Activated naive CD4-positive, alpha-beta T cell treated with anti-CD3 and anti-CD28 coated beads, Interleukin-2, amount 10 ng/mL, durations not matched to agents 7 days and 5 days (primary cell): Measurements from ENCODE around the gene MTRFR.
"Not testable (repeated sequence)": the region's sequence is repeated elsewhere in the genome, so short reads cannot be mapped to it uniquely, and the experiment has no call there.

Experiments used
- CTCF ChIA-PET: fragments of 350-600 bp; sonication (Branson Sonifier 250); formaldehyde crosslinking; loops from one replicate; lab custom pipeline; 2021; ENCODE audit warnings: antibody characterized with exemption; lab: Charles Lee
- DNase-seq: peaks from one replicate; pipeline ENCODE4 v3.0.0-alpha.2; 2020
- H3K27ac Mint-ChIP-seq: one replicate; pipeline ENCODE4 v1.8.0; 2021; ENCODE audit warnings: mild to moderate bottlenecking, moderate library complexity, mixed read lengths
- H3K27me3 Mint-ChIP-seq: one replicate; pipeline ENCODE4 v1.8.0; 2021; ENCODE audit warnings: mild to moderate bottlenecking, mixed read lengths
- H3K36me3 Mint-ChIP-seq: one replicate; pipeline ENCODE4 v1.8.0; 2021; ENCODE audit warnings: mixed read lengths
- H3K4me1 Mint-ChIP-seq: one replicate; pipeline ENCODE4 v1.8.0; 2021; ENCODE audit warnings: mixed read lengths
- H3K4me3 Mint-ChIP-seq: one replicate; pipeline ENCODE4 v1.8.0; 2021; ENCODE audit warnings: mild to moderate bottlenecking, moderate library complexity, mixed read lengths
- H3K9me3 Mint-ChIP-seq: one replicate; pipeline ENCODE4 v1.8.0; 2021; ENCODE audit warnings: mixed read lengths

Gene MTRFR

DNA sequence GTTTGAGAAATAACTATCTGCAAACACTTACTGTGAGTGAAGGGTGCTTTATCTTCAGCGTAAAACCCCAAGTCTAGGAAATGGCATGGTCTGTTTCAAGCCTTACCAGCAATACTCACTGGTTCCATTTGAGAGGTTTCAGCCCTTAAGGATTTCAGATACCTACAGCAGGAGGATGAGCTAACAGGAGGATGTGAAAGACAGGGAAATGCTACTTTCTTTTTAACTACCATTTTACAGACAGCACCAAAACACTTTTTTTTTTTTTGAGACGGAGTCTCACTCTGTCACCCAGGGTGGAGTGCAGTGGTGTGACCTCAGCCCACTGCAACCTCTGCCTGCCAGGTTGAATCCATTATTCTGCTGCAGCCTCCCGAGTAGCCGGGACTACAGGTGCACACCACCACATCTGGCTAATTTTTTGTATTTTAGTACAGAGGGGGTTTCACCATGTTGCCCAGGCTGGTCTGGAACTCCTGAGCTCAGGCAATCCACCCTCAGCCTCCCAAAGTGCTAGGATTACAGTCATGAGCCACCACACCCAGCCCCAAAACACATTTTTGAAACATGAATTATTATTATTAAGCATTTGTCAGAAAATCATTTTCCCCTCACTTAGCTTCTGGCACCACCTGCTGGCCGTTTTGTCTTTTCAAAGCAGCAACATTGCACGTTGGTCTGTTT, 4.6 kb downstream of the MTRFR start:
- peak; percentile 84 for DNase-seq
- Mint-ChIP-seq H3K4me3 (peak overlapping the region; percentile 59), H3K4me1 (peaks cover 65% of the 10 kb centered on the region), H3K9me3 (no peaks in the 10 kb centered on the region), H3K27me3 (peaks cover 6% of the 10 kb centered on the region), H3K36me3 (peaks cover 40% of the 10 kb centered on the region), H3K27ac (peak overlapping the region; percentile 96)
- CTCF ChIA-PET, result interaction anchor here (0.6 to 3.5 kb wide), 33 partner anchors 10 to 444 kb away, joined by 3 to 52 read pairs (median 4); partner anchors contain the start of gene OGFOD2

DNA sequence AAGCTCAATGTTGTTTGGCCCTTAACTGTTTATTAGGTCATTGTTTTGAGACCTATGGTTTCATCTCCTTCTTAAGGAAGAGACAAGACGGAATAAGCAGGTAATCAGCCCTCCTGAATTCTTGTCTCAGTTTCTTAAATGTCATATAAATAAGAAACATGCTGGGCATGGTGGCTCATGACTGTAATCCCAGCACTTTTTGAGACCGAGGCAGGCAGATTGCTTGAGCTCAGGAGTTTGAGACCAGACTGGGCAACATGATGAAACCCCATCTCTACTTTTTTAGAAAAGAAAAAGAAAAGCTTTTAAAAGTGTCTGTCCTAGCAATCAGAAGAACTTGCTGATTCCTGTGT, 5.1 kb downstream of the MTRFR start:
- Mint-ChIP-seq H3K27me3 (peaks cover 1% of the 10 kb centered on the region), H3K4me3 (no peak overlapping the region), H3K4me1 (peaks cover 65% of the 10 kb centered on the region), H3K9me3 (no peaks in the 10 kb centered on the region), H3K27ac (peak overlapping the region; percentile 96), H3K36me3 (peaks cover 38% of the 10 kb centered on the region)
- DNase-seq, result no peak
- CTCF ChIA-PET, result interaction anchor here (0.7 to 3.5 kb wide), 27 partner anchors 10 to 445 kb away, joined by 3 to 52 read pairs (median 4); partner anchors contain the start of gene OGFOD2

DNA sequence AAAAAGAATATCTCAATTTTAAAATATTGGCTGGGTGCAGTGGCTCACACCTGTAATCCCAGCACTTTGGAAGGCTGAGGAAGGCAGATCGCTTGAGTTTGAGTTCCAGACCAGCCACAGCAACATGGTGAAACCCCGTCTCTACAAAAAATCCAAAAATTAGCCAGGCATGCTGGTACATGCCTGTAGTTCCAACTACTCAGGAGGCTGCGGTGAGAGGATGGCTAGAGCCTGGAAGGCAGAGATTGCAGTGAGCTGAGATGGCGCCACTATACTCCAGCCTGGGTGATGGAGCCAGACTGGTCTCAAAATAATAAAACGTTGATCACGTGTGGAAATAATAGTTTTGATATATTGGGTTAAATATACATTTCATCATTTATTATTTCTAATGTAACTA, 5.7 kb downstream of the MTRFR start:
- DNase-seq, result no peak
- no peaks in the 10 kb centered on the region for H3K9me3 Mint-ChIP-seq
- no peak overlapping the region for H3K4me3 Mint-ChIP-seq
- peak overlapping the region; percentile 42 for H3K27ac Mint-ChIP-seq
- H3K27me3 Mint-ChIP-seq, result no peaks in the 10 kb centered on the region
- CTCF ChIA-PET, result interaction anchor here (0.9 to 3.5 kb wide), 13 partner anchors 9 to 445 kb away, joined by 3 to 52 read pairs (median 8); partner anchors contain the start of gene OGFOD2
- peaks cover 33% of the 10 kb centered on the region for H3K36me3 Mint-ChIP-seq
- H3K4me1 Mint-ChIP-seq, result peaks cover 65% of the 10 kb centered on the region

- CTCF ChIA-PET, result interaction anchor here (0.6 to 1.8 kb wide), 6 partner anchors 9 to 381 kb away, joined by 3 to 5 read pairs (median 3); partner anchors contain the start of genes MPHOSPH9 and MTRFR
- H3K27ac Mint-ChIP-seq, result peak overlapping the region; percentile 78
- H3K36me3 Mint-ChIP-seq, result peaks cover 41% of the 10 kb centered on the region
- H3K4me3 Mint-ChIP-seq, result no peak overlapping the region
- no peaks in the 10 kb centered on the region for H3K27me3 Mint-ChIP-seq
- no peaks in the 10 kb centered on the region for H3K9me3 Mint-ChIP-seq
- H3K4me1 Mint-ChIP-seq, result peaks cover 54% of the 10 kb centered on the region
- no peak for DNase-seq
These were observed 9.1 kb downstream of the MTRFR start for GRCh38 chr12:123242116-123242904.

- DNase-seq, result no peak
- Mint-ChIP-seq H3K4me1 (peaks cover 49% of the 10 kb centered on the region), H3K36me3 (peaks cover 50% of the 10 kb centered on the region), H3K4me3 (no peak overlapping the region), H3K27me3 (no peaks in the 10 kb centered on the region), H3K27ac (peak overlapping the region; percentile 50), H3K9me3 (peaks cover 8% of the 10 kb centered on the region)
- CTCF ChIA-PET, result no interaction called here
These were observed 10.5 kb downstream of the MTRFR start for GRCh38 chr12:123243671-123244262.

- peaks cover 8% of the 10 kb centered on the region for H3K9me3 Mint-ChIP-seq
- no peak overlapping the region for H3K4me3 Mint-ChIP-seq
- no peaks in the 10 kb centered on the region for H3K27me3 Mint-ChIP-seq
- H3K27ac Mint-ChIP-seq, result no peak overlapping the region
- CTCF ChIA-PET, result no interaction called here
- H3K4me1 Mint-ChIP-seq, result peaks cover 52% of the 10 kb centered on the region
- DNase-seq, result no peak
- peaks cover 56% of the 10 kb centered on the region for H3K36me3 Mint-ChIP-seq
These were observed 12.4 kb downstream of the MTRFR start for GRCh38 chr12:123245678-123246077.

DNA sequence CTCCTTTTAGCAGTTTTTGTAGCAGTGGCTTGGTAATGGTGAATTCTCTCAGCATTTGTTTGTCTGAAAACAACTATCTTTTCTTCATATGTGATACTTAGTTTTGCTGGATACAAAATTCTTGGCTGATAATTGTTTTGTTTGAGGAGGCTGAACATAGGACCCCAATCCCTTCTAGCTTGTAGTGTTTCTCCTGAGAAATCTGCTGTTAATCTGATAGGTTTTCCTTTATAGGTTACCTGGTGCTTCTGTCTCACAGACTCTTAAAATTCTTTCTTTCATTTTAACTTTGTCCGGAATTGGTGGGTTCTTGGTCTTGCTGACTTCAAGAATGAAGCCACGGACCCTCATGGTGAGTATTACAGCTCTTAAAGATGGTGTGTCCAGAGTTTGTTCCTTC, 14.9 kb downstream of the MTRFR start:
- H3K27ac Mint-ChIP-seq, H3K4me3 Mint-ChIP-seq, H3K27me3 Mint-ChIP-seq, DNase-seq, H3K9me3 Mint-ChIP-seq: not testable (repeated sequence)
- peaks cover 41% of the 10 kb centered on the region for H3K4me1 Mint-ChIP-seq
- H3K36me3 Mint-ChIP-seq, result peaks cover 43% of the 10 kb centered on the region
- CTCF ChIA-PET, result interaction anchor here (3.0 kb wide), 1 partner anchor 10 kb away, joined by 15 read pairs; no protein-coding TSS in a partner anchor

DNA sequence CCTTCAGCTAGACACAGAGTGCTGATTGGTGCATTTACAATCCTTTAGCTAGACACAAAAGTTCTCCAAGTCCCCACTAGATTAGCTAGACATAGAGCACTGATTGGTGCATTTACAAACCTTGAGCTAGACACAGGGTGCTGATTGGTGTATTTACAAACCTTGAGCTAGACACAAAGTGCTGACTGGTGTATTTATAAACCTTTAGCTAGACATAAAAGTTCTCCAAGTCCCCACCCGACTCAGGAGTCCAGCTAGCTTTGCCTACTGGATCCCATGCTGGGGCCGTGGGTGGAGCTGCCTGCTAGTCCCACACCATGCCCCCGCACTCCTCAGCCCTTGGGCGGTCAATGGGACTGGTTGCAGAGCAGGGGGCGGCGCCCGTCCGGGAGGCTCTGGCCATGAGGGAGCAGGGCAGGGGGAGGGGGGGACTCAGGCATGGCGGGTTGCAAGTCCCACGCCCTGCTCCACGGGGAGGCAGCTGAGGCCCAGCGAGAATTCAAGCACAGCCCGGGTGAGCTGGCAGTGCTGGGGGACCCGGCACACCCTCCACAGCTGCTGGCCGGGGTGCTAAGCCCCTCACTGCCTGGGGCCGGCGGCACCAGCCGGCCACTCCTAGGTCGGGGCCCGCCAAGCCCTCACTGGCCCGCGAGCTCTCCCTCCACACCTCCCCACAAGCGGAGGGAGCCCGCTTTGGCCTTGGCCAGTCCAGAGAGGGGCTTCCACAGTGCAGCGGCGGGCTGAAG, 15.9 kb downstream of the MTRFR start:
- CTCF ChIA-PET, result interaction anchor here (3.0 kb wide), 1 partner anchor 11 kb away, joined by 15 read pairs; no protein-coding TSS in a partner anchor
- H3K9me3 Mint-ChIP-seq, DNase-seq, H3K27ac Mint-ChIP-seq, H3K4me3 Mint-ChIP-seq, H3K27me3 Mint-ChIP-seq: not testable (repeated sequence)
- Mint-ChIP-seq H3K36me3 (peaks cover 54% of the 10 kb centered on the region), H3K4me1 (peaks cover 37% of the 10 kb centered on the region)

DNA sequence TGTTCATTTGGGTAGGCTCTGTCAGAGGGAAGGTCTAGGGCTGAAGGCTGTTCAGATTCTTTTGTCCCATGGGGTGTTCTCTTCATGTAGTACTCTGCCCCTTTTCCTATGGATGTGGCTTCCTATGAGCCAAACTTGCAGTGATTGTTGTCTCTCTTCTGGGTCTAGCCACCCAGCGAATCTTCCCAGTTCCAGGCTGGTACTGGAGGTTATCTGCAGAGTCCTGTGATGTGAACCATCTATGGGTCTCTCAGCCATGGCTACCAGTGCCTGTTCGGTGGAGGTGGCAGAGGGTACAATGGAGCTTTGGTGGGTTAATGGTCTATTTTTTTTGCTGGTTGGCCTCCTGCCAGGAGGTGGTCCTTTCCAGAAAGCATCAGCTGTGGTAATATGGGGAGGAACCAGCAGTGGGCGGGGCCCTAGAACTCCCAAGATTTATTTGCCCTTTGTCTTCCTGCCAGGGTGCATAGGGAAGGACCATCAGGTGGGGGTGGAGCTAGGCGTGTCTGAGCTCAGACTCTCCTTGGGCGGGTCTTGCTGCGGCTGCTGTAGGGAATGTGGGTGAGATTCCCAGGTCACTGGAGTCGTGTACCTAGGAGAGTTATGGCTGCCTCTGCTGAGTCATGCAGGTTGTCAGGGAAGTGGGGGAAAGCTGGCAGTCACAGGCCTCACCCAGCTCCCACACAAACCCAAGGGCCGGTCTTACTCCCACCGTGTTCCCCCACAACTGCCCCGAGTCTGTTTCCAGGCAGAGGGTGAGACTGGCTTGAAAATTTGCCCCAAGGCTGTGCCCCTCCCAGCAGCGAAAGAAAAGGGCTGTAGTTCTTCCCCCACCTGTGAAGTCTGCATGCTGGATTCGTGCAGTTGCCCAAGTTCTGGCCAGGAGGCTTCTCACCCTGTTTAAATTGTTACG, 17.5 kb downstream of the MTRFR start:
- Mint-ChIP-seq H3K27ac (peak overlapping the region; percentile 68), H3K27me3 (no peaks in the 10 kb centered on the region), H3K4me1 (peaks cover 30% of the 10 kb centered on the region), H3K36me3 (peaks cover 56% of the 10 kb centered on the region), H3K9me3 (peaks cover 8% of the 10 kb centered on the region), H3K4me3 (no peak overlapping the region)
- peak; percentile 5 for DNase-seq
- CTCF ChIA-PET, result interaction anchor here (0.9 kb wide), 1 partner anchor 9 kb away, joined by 3 read pairs; no protein-coding TSS in a partner anchor

- CTCF ChIA-PET, result interaction anchor here (0.7 to 0.9 kb wide), 2 partner anchors 9 to 14 kb away, joined by 3 read pairs; no protein-coding TSS in a partner anchor
- Mint-ChIP-seq H3K27me3 (no peaks in the 10 kb centered on the region), H3K4me3 (no peak overlapping the region), H3K4me1 (peaks cover 27% of the 10 kb centered on the region), H3K9me3 (peaks cover 8% of the 10 kb centered on the region), H3K36me3 (peaks cover 59% of the 10 kb centered on the region), H3K27ac (no peak overlapping the region)
- DNase-seq, result no peak
These were observed 18.3 kb downstream of the MTRFR start for GRCh38 chr12:123251403-123252076.

DNA sequence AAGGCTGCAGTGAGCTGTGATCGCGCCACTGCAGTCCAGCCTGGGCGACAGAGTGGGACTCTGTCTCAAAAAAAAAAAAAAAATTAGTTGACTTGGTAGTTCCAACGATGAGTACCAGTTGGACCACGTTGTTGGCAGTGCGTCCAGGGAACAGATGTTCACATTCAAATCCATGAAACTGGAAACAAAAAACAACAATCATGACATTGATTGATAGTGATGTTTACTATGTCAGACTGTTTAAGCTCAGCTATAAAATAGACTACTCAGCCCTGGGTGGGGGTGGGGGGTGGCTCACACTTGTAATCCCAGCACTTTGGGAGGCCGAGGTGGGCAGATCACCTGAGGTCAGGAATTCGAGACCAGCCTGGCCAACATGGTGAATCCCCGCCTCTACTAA, 19.1 kb downstream of the MTRFR start:
- not testable (repeated sequence) for H3K4me3 Mint-ChIP-seq, H3K27me3 Mint-ChIP-seq, H3K9me3 Mint-ChIP-seq, H3K27ac Mint-ChIP-seq, DNase-seq
- CTCF ChIA-PET, result interaction anchor here (0.6 kb wide), 1 partner anchor 12 kb away, joined by 3 read pairs; no protein-coding TSS in a partner anchor
- Mint-ChIP-seq H3K4me1 (peaks cover 21% of the 10 kb centered on the region), H3K36me3 (peaks cover 55% of the 10 kb centered on the region)
